GM10266 (cell line): ENCODE results near the gene BIRC3.
A peak's percentile ranks its signal among the peaks of the same experiment; 100 is the strongest.

Experiments
- DNase-seq: peaks from one replicate; pipeline ENCODE4 v3.0.0; 2012; ENCODE audit errors: extremely low spot score
- TF ChIP-seq, protein P1 (sequence below): IDR thresholded peaks from 2 replicates; pipeline ENCODE4 v1.5.1; 2012; ENCODE audit warnings: mild to moderate bottlenecking, low read depth; ENCODE audit not compliant: control insufficient read depth, insufficient read depth; ENCODE audit errors: missing control alignments

Gene BIRC3

DNA sequence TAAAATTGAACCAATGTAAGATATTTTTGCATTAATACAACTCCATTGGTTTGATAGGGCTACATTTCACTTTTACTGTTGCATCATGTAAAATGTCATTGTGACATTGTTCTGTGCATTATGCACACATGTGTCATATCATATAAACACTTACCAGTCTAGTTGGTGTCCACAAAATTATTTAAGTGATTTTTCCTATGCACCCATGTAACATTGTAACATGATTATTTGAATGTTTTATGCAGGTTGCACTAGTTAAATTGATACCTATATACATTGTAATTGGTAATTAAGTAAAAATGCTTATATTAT, 9.6 kb upstream of the BIRC3 start:
- DNase-seq = no peak

DNA sequence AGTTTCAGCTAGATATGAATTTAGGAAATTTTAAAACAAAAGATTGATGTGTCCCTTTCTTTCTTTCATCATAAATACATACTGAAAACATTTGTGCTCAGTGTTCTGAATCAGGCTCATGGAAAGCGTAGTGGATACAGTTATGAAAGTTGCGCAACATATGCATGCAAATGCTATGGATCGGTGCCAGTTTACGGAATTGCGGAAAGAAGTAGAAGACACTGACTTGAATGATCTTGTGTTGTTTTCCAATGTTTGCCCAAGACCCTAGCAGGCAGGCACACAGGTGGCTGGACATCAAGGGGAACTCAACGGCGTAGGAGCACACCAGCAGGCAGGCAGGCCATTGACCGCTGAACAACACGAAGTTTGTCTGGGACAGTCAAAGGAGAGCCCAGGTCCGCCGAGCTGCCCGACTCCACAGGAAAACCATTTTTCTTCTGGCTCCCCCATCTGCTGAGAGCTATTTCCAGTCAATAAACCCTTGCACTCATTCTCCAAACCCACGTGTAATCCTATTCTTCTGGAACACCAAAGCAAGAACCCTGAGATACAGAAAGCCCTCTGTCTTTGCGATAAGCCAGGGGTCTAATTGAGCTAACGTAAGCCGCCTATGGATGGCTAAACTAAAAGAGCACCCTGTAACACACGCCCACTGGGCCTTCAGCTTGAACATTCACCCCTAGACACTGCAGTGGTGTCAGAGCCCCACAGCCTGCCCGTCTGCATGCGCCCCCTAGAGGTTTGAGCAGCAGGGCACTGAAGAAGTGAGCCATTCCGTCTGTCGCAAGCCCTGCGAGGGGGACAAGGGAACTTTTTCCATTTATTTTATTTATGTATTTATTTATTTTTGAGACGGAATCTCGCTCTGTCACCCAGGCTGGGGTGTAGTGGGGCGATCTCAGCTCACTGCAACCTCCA, 7.4 kb upstream of the BIRC3 start:
- DNase-seq = no peak
- TF ChIP-seq, protein P1, sequence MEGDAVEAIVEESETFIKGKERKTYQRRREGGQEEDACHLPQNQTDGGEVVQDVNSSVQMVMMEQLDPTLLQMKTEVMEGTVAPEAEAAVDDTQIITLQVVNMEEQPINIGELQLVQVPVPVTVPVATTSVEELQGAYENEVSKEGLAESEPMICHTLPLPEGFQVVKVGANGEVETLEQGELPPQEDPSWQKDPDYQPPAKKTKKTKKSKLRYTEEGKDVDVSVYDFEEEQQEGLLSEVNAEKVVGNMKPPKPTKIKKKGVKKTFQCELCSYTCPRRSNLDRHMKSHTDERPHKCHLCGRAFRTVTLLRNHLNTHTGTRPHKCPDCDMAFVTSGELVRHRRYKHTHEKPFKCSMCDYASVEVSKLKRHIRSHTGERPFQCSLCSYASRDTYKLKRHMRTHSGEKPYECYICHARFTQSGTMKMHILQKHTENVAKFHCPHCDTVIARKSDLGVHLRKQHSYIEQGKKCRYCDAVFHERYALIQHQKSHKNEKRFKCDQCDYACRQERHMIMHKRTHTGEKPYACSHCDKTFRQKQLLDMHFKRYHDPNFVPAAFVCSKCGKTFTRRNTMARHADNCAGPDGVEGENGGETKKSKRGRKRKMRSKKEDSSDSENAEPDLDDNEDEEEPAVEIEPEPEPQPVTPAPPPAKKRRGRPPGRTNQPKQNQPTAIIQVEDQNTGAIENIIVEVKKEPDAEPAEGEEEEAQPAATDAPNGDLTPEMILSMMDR = peak; percentile 16

More for the DNA sequence above, 9.6 kb upstream of the BIRC3 start:
- TF ChIP-seq, protein P1 = no peak

DNA sequence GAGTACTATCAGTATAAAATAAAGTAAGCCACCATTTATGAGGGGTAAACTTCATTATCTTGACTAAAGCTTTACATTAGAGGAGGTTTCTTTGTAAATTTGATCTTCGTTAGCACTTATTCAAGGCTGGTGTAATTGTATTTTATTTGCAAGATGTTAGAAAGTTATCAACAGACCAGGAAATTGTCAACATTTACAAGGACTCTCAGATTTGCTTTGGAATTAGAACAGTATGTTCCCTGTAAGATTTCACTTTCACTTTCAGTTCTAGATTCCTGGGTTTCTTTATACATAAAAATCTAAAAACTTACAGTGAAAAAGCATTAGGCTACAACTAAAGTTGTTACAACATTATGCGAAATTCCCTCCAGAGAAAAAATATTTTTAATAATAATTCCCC, 4.6 kb upstream of the BIRC3 start:
- no peak for DNase-seq
- TF ChIP-seq, protein P1 = no peak

DNA sequence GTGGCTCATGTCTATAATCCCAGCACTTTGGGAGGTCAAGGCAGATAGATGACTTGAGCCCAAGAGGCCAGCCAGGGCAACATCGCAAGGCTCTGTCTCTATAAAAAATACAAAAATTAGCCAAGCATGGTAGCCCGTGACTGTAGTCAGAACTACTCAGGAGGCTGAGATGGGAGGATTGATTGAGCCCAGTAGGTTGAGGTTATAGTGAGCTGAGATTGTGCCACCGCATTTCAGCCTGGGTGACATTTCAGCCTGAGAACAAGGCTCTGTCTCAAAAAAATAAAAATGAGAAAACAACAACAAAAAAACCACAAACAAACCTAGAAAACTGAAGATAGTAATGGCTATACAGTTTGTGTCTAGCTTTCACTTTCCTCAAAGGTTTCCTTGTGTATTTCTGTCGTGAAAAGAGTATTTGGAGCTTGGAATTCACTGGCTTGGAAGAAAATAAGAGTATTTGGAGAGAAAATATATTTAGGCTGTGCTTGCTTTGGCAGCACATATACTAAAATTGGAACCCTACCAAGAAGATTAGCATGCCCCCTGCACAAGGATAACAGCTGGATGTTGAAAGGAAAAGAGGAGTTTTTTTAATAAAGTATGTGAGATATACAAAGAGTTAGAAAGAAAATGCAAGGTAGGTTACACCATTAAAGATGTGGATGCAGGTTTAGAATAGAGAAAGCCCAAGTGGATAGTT, 3.9 kb upstream of the BIRC3 start:
- DNase-seq = no peak
- TF ChIP-seq, protein P1 = no peak

DNA sequence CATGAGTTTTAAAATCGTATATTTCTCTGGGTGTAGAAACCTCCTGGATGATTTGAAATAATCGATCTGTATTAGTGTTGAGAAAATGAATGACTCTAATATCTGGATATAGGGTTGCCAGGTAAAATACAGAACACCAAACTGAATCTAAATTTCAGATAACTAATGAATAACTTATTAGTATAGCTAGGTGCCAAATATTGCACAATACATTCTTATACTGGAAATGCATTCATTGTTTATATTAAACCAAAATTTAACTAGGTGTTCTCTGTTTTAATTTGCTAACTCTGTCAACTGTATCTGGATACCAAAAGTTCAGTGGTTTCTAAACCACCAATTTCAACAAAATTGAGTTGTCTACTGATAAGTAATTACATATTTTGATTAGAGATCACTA, 2.5 kb upstream of the BIRC3 start:
- TF ChIP-seq, protein P1 = no peak
- no peak for DNase-seq

DNA sequence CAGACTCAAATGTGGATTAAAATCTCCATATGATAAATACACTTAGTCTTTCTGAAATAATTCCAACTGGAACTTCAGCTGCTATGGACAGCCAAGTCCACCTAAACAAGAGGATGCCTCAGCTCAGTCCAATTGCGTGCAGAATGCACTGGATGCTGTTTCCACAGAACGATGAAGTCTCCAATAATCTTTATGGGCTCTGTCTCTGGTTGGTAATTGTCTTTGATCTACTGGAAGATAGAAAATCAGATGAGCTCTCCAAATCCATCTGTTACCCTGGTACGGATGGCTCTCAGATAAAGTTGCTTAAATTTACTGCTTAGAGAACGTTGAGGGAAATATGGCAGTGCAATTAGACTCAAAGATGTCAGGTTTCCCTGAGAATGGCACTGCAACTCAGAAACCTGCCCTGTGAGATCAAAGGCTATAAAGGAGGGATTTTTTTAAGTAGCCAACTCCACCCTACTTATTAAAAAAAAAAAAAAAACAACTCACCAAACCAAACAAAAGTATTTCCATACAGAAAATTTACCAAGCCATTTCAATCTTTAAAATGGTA, 859 bp upstream of the BIRC3 start:
- no peak for DNase-seq
- TF ChIP-seq, protein P1 = no peak

DNA sequence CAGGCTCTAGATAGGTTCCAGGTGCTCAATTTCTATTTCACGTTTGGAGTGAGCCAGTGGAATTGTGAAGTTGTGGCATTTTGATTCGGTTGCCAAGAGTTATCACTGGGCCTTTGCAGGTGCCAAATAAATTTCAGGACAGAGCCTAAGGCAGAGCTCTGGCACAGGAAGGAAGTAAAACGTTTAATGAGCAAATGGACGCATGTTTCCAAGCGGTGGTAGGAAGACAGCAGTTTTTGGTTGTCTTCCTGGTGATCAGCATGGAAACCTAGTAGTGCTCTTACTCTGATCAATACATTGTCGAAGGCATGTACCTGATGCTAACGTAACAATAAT, 452 bp downstream of the BIRC3 start:
- DNase-seq = no peak
- TF ChIP-seq, protein P1 = no peak
